ENCODE data around the gene STARD5. TPM values are rescaled to one million over a fixed set of nuclear protein-coding genes. Genes with fewer than 3 reads are reported as not detected.
A peak's percentile ranks its signal among the peaks of the same experiment; 100 is the strongest.
"Not testable (repeated sequence)": the region's sequence is repeated elsewhere in the genome, so short reads cannot be mapped to it uniquely, and the experiment has no call there.

Gene STARD5, protein sequence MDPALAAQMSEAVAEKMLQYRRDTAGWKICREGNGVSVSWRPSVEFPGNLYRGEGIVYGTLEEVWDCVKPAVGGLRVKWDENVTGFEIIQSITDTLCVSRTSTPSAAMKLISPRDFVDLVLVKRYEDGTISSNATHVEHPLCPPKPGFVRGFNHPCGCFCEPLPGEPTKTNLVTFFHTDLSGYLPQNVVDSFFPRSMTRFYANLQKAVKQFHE
- total RNA-seq: 1.3 TPM
- long read RNA-seq: 0 reads

DNA sequence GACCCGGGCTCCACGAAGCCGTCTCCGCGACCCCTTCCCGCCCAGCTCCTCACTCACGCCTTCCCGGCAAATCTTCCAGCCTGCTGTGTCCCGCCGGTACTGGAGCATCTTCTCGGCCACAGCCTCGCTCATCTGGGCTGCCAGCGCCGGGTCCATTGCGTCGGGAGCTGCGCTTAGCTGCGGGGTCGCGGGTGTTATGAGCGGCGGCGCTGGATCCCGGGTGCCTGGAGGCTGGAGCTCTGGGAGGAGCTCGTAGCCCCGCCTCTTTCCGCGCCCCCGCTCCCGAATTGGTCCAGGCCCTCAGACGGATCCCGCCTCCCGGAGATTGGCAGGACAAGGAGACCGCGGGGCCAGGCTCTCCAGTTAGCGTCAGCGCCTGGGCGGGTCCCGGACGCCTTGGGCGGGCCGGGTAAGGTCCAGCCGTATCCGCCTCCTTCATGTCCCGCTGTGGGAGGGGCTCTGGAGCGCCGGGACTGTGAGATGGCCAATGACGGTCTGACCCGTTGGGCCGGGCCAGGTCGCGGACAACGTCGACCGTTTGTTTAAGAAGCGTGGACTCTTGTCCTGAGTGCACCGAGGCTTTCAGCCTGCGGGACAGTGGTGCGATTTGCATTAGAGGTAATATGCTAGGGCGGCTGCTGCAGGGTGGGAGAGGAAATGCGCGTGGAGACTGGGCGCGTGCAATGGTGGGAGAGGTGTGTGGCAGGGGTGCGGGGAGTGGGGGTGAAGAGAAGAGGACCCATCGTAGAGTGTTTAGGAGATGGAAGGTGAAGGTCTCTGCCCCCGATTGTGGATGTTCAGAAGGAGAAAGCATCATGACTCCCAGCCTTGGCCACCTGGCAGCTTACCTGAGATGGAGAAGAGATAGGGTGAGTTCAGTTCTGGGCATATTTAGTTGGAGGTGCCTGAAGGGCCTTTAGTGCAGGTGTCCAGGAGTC is at the start of gene STARD5:
STARD5 (minus strand) TSS at position 198 of the 938 bp plus-strand sequence; CDS start at position 156, 42 bp downstream.
- peak; percentile 100 for DNase-seq (ENCODE audit: low spot score)
- intact Hi-C loops (cut with DNase I): no loop called here

DNA sequence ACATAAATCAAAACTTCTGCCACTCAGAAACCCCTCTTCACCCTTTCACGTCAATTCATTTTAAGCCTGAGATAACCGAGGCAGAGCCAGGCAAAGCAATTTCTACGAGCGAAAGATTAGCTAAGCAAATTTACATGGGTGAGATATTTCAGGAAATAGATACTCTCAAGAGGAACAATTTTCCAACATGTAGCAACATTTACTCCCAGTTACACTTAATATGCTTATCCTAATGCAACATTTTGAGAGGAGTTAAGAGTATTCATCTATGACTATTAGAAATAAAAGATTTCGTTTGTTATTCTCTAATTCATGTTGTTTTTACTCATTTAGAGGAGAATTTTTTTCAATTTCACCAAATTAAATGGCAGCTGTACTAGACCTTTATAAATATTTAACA is 49.2 kb upstream of the STARD5 start:
- intact Hi-C loops (cut with DNase I): no loop called here
- no peak for DNase-seq (ENCODE audit: low spot score)

DNA sequence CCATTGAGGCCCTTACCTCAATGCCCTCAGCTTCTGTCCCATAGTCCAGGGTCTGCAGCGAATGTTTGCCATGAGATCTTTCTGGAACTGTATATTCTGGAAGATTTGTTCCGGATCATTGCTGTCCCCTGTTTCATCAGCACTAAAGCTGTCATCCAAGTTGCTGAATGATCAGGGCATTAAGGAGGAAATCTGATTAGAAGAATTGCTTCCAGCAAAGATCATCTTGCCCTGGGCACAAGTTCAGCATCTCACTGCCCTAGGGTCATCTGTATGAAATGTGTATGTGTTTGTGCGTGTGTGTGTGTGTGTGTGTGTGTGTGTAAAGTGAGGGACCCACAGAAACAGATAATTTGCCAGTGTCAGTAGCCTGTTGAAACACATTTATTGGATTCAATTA is 48.6 kb upstream of the STARD5 start:
- intact Hi-C loops (cut with DNase I): no loop called here
- DNase-seq (ENCODE audit: low spot score): no peak

DNA sequence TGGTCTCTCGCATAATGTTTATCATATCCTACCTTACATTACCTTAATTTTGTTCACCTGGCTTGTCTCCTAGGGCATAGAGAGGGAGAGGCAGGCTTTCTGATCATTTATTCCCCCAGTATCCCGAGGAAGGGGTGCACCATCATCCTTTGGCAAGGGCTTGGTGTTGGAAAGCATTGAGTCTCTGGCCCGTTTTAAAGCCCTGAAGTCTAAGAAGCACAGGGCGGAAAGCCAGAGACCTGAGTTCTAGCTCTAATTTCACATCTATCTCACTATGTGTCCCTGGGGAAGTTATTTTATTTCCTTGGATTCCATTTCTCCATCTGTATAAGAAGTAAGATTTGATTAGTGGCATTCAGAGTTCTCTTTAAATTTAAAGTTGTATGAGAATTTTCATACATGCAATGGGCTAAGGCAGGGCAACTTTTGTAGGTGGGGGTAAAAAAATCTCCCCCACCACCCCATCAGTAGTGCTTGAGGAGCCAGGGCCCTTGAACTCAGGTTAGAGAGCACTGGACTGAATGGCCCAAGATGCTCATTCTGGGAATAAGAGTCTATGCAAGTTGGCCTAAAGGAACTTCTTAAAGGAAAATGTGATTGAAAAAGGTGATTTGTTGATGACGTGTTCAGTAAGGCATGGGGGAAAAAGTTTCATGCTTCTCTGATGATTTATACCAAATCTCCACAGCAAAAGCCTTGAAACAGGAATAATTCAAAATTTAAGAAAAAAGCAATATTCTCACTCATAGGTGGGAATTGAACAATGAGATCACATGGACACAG is 40.0 kb upstream of the STARD5 start:
- intact Hi-C loops (cut with DNase I): no loop called here

DNA sequence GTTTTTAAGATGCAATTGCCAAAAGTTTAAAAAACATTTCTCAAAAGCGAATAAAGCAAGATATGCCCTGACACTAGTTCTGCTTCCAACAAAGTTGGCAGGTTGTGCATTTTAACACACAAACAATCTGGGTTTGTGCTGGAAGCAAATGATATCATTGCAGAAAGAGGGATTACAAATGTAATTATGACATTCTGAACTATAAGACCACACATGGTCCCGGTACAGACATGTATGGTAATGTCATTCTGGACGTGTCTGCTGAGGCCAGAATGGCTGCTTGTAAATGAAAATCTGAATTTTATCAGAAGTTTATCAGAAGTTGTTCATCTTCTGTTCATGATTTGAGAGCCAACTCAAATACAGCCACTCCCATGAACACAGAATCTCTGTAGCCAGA is 39.3 kb upstream of the STARD5 start:
- DNase-seq (ENCODE audit: low spot score): no peak
- intact Hi-C loops (cut with DNase I): no loop called here

More for the DNA sequence above, 40.0 kb upstream of the STARD5 start:
- DNase-seq (ENCODE audit: low spot score): no peak

DNA sequence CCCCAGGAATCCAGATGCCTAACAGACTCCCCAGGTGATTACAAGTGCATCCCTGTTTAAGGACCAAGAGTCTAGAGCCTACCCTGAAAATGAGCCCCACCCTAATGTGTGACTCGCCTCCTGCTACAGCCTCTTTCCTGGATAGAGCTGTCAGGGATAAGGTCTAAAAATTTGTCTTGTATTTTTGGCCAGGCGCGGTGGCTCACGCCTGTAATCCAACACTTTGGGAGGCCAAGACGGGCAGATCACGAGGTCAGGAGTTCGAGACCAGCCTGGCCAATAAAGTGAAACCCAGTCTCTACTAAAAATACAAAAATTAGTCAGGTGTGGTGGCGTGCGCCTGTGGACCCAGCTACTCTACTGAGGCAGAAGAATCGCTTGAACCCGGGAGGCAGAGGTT is 38.8 kb upstream of the STARD5 start:
- DNase-seq (ENCODE audit: low spot score): no peak
- intact Hi-C loops (cut with DNase I): no loop called here

DNA sequence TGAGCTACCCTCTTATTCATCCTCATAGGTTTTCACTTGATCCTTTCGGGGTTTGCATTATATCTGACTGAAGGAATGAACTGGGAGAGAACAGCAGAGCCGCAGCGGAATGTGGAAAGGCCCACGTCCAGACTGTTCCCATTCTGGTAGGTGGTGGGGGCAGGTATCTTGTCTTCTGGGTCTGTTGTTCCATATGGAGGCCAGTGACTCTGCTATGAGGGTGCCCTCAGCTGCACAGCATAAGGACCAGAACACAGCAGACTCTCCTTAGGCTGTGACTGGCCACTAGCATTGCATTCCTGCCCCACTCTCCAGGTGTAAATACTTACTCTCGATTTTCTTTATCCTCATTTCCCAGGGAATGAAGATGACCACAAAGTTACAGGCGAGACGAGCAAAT is 38.0 kb upstream of the STARD5 start:
- intact Hi-C loops (cut with DNase I): no loop called here
- no peak for DNase-seq (ENCODE audit: low spot score)

DNA sequence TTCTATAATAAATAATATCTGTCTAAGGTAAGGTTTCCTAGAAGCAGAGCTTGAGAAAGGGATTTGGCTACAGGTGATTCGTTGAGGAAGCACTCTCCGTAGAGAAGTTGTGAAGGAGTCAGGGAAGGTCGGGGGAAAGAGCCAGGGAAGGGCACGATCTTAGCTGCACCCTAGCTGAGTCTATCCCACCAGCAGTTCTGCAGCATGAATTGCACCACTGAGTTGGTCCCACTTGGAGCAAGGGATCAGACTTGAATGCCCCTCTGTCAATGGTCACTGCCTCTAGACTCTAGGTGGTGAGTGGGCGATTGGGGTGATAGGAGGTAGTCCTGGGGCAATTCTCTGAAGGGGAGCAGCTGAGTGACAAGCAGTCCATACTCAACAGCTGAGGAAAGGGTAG is 36.5 kb upstream of the STARD5 start:
- no peak for DNase-seq (ENCODE audit: low spot score)
- intact Hi-C loops (cut with DNase I): no loop called here

DNA sequence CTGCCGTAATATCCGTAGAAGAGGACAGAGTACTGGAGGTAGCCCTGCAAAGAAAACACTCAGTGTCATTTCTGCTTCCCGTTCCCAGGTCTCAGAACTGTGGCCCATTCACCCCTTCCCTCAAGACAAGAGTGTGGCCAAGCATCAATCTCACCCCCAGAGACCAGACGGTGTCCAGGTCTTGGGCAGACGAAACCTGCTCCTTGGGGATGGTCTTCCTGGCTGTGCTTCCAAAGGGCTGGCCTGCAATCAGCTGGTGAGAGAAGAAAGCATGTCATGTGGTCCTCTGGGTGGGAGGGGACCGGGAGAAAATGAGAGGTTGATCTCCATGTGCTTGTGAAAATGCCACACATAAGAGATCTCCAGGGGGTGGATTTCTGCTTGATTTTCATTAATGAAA is 34.3 kb upstream of the STARD5 start:
- intact Hi-C loops (cut with DNase I): no loop called here
- DNase-seq (ENCODE audit: low spot score): no peak

DNA sequence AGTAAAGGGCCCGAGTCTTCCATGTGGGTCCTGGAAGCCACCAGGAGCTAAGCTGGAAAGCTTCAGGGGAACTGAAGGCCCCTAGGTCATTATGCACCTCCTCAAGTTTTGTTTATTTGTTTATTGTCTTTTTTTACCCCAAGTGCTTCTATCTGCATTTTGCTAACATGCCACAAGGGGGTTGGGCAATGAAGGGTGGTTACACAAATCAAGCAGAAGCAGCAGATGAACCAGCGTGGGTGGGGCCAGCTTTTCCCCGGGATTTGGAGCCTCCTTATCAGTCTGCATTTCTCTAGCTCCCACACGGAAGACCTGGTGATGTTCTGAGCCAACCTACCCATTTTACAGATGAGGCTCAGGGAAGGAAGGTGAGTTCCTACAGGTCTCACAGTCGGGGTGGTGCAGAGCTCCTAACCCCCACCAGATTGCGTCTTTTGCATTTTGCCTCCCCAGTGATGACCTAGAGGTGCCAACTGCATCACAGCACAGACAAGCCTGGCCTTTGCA is 33.3 kb upstream of the STARD5 start:
- no peak for DNase-seq (ENCODE audit: low spot score)
- intact Hi-C loops (cut with DNase I): no loop called here

DNA sequence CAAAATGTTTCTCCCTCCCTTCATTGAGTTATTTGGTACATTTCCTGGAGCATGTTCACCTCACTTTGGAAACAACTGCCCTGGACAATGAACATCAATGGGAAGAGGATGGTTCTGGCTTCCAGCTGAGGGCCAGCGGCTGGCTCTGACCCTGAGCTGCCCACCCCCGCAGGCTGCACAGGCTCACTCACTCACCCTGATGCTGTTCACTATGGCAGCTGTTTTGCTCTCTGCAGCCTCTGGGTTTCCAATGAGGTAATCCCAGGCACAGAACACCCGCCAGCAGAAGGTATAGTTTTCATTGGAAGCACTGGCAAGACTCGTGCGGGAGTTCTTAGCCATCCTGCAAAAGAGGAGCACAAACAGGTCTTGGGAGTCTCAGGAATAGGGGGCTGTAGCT is 32.3 kb upstream of the STARD5 start:
- no peak for DNase-seq (ENCODE audit: low spot score)
- intact Hi-C loops (cut with DNase I): no loop called here

DNA sequence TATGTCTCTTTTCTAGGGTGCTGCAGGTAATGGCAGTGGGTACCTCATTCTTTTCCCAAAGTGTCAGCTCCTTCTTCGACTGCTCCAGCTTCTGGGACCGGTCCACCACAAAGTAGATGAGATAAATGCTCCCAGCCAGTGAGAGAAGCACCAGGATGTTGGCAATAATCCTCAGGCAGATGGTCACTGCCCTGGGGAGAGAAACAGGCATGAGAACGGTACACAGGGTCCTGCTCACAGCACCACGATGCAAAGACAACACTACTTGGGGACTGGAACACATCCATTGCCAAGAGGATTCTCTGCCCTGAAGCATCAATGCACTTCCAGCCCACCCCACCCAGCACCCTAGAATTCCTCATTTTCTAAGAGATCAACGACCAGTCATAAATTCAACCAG is 27.7 kb upstream of the STARD5 start:
- DNase-seq (ENCODE audit: low spot score): no peak
- intact Hi-C loops (cut with DNase I): no loop called here

DNA sequence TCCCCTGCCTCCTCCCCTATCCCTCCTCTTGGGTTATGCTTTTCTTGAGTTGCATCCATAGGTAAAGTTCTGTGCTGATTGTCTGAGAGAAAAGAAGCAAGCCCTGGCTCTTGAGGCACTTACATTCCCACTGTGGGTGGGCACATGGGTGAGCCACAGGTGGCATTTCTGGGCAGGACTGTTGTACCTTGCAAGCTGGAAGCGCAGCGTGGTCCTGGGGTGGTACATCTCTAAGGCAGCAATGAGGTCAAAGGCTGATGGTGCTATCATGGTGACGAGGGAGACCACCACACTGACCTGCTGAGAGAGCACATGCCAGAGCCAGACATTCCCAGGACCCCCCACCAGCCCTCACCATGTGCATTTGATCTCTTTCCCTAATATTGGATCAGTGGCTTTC is 25.3 kb upstream of the STARD5 start:
- intact Hi-C loops (cut with DNase I): no loop called here
- DNase-seq (ENCODE audit: low spot score): no peak

DNA sequence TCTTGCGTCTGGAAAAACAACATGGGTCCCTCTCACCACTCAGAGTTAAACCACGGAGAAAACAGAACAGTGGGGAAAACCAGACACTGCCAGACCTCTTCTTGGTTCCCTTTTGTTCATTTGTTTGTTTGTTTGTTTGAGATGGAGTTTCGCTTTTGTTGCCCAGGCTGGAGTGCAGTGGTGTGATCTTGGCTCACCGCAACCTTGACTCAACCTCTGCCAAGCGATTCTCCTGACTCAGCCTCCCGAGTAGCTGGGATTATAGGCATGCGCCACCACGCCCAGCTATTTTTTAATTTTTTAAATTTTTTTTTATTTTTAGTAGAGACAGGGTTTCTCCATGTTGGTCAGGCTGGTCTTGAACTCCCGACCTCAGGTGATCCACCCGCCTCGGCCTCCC is 24.8 kb upstream of the STARD5 start:
- intact Hi-C loops (cut with DNase I); DNase-seq (ENCODE audit: low spot score): not testable (repeated sequence)

DNA sequence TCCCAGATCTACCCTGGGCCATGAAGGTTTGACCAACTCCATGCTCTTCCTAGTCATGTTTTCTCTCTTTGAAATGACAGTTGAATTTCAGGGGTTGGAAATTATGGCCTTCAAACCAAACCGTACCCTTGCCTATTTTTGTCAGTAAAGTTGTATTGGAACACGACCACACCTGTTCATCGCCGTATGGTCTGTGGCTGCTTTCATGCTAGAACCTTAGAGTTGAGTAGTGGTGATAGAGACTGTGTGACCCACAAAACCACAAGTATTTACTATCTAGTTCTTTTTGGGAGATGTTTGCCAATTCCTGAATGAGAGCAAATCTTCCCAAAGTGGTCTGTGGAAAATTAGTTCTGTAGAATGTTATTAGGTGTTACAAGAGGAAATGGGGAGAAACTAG is 24.0 kb upstream of the STARD5 start:
- intact Hi-C loops (cut with DNase I): no loop called here
- DNase-seq (ENCODE audit: low spot score): no peak

DNA sequence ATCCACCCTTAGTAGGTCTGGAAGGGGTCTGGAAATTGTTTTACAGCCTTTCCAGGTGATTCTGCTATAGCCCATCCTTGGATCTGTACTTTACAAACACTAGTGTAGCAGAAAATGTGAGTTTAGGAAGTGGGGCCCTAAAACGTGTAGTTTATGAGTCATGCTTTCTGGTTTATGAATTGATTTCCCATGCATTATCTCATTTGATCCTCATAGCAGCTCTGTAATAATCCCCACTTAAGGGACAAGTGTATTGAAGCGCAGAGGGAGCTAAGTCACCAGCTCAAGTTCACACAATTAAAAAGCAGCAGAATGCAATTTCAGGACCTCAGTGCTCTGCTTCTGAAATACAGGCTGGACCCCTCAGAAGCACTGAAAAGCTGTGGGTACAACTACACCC is 22.7 kb upstream of the STARD5 start:
- intact Hi-C loops (cut with DNase I): no loop called here
- DNase-seq (ENCODE audit: low spot score): no peak

DNA sequence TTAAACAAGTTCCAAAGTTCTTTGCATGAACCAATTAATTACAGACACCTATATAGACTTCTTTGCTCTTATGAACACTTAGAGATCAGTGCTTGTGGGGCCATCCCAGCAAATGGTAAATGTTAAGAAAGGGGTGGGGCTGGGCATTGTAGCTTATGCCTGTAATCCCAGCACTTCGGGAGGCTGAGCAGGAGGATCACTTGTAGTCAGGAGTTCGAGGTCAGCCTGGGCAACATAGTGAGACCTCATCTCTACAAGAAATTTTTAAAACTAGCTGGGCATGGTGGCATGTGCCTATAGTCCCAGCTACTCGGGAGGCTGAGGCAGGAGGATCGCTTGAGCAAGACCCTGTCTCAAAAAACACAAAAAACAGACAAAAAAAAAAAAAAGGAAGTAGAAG is 19.4 kb upstream of the STARD5 start:
- no peak for DNase-seq (ENCODE audit: low spot score)
- intact Hi-C loops (cut with DNase I): no loop called here

DNA sequence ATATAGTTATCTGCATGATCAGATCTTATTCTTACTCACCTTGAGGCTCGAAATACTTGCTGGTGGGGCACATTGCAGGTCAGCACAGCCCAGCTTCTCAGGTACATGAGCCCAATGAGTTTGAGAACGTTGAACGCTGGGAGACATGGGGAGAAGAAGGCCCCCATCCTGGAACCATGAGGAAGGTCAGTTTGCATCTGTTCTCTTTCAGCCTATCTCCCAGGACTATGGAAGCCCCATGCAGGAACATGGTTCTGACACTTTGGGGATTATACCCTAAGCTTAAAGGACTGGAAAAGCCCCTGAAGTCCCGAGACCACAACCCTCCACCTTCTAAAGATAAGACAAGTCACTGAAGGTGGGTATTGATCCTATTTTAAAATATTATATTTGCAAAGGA is 17.4 kb upstream of the STARD5 start:
- intact Hi-C loops (cut with DNase I): no loop called here
- DNase-seq (ENCODE audit: low spot score): no peak

DNA sequence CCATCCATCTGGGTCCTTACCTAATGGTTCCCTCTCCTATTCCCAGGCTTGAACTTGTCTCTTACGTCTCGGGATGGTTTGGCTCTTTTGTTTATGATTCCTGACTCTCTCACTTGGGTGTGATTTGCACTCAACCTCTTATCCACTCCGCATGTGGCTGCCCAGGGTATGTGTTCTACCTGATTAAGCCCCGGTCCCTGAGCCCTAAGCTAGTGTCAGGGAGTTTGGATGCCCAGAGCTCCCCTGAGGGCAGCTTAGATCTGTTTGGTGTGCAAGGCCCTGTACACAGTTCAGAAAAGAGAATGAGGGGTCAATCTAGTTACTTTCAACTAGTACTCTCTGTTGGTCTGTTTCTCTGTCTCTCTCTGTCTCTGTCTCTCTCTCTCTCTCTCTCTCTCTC is 15.9 kb upstream of the STARD5 start:
- DNase-seq (ENCODE audit: low spot score): no peak
- intact Hi-C loops (cut with DNase I): no loop called here

DNA sequence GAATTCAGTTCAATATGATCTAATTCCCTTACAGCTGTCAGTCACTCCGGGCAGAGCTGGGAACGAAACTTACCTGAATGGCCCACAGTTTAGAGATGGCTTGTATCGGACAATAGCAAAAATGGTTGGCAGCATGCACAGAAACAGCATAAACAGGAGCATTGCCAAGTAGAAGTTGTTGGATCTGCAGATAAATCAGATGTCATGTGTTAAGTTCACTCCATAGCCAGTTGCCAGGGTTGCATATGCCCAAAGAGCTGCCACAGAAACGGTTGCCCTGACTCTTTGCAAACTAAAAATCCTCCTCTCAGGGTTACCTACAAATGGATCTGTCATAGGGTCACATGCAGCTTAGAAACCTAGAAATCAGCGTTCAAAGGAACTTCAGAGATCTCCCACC is 15.4 kb upstream of the STARD5 start:
- intact Hi-C loops (cut with DNase I): no loop called here
- DNase-seq (ENCODE audit: low spot score): no peak

All from cardiac septum (tissue), 1 donor.